Stimulated activated CD8-positive, alpha-beta memory T cell treated with anti-CD3 and anti-CD28 coated beads, Interleukin-2, amount 100 ng/mL, for 1 hour (primary cell): ENCODE data around the gene NUP43.
"Not testable (repeated sequence)": the region's sequence is repeated elsewhere in the genome, so short reads cannot be mapped to it uniquely, and the experiment has no call there.

ENCODE experiments used
- DNase-seq, 2 donors: peaks; one replicate each; pipeline ENCODE4 v3.0.0-alpha.2; 2020; ENCODE audit warnings: low read depth in 2 of 2

NUP43 gene, protein sequence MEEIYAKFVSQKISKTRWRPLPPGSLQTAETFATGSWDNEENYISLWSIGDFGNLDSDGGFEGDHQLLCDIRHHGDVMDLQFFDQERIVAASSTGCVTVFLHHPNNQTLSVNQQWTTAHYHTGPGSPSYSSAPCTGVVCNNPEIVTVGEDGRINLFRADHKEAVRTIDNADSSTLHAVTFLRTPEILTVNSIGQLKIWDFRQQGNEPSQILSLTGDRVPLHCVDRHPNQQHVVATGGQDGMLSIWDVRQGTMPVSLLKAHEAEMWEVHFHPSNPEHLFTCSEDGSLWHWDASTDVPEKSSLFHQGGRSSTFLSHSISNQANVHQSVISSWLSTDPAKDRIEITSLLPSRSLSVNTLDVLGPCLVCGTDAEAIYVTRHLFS

DNA sequence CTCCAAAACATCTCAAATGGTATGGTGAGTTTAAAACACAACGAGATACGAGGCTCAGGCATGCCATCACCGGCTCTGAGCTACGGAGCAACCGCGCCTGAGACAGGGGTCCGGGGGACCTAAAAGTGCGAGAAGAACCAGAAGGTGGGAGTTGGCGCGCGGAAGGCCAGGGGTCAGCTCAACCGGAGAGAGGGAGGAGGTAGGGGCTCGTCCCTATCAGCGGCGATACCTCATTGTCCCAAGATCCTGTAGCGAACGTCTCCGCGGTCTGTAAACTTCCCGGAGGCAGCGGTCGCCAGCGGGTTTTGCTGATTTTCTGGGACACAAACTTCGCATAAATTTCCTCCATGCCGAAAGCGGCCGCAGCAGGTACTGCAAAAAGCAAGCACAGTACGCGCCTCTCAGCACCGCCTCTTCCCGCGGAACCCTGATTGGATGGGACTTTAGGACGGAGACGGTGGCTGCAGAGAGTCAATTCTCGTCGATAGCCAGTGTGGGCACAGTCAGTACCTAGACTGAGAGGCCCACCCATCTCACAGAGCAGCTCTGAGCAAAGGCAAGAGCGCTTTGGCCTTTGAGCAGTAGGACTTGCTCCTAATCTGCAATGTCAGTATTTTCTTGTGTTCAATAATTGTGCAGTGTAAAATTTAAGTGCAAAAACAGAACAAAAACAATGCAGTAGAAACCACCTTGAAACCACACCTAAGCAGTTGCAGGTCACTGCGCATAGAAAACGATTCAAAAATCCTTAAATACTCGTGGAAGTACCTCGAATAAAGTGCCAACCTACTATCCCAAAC, at the start of gene NUP43:
Gene NUP43 (minus strand): TSS at position 383 of the 800 bp plus-strand sequence. CDS start 34 bp downstream, at position 349.
- peak; percentile 82 to 87 for DNase-seq

DNA sequence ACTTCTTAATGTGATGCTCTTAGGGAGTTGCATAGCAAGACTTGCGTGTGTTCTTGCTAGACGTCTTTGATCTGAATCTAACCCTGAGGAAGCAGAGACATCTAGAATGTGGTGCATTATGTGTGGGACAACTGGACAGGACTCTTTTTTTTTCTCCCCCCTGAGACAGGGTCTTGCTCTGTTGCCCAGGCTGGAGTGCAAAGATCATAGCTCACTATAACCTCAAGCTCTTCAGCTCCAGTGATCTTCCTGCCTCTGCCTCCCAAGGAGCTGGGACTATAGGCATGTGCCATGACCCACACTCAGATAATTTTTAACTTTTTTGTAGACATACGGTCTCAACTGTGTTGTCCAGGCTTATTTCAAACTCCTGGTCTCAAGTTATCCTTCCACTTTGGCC, 37.2 kb upstream of the NUP43 start:
- DNase-seq = no peak

DNA sequence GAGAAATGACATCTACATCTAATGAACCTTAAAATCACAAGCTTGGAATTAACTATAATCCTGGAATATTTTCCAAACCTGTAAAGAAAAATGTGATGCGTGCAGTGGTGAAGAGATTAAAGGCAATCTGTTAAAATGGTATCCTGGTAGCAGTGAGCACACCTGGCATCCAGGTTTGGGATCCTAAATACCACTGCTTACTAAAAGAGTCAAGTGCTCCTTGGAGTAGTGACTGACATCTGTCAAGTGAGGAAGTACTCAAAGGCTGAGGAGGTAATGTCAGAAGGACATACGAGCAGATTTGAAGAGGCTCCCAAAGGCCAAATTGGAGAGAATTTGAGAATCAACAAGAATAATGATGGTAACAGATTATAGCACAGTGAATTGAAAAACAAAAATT, 36.0 kb upstream of the NUP43 start:
- no peak for DNase-seq

DNA sequence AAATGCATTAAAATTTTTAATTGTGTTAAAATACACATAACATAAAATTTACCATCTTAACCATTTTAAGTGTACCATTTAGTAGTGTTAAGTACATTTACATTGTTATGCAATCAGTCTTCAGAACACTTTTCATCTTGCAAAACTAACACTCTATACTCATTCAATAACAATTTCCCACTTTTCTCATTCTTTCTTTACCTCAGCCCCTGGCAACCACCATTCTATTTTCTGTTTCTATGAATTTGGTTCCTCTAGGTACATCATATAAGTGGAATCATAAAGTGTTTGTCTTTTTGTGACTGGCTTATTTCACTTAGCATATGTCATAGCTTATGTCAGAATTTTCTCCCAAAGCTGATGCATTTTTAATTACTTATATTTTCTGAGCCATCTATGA, 35.4 kb upstream of the NUP43 start:
- no peak for DNase-seq

DNA sequence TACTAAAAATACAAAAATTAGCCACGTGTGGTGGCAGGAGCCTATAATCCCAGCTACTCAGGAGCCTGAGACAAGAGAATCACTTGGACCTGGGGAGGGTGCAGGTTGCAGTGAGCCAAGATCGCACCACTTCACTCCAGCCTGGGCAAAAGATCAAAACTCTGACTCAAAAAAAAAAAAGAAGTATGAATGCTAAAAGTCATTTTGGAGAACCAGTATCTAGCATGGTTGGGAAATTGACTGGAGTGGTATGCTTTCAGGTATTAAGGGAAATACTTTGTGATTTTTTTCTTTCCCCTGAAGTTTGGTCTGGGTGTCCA, 33.3 kb upstream of the NUP43 start:
- no peak for DNase-seq

DNA sequence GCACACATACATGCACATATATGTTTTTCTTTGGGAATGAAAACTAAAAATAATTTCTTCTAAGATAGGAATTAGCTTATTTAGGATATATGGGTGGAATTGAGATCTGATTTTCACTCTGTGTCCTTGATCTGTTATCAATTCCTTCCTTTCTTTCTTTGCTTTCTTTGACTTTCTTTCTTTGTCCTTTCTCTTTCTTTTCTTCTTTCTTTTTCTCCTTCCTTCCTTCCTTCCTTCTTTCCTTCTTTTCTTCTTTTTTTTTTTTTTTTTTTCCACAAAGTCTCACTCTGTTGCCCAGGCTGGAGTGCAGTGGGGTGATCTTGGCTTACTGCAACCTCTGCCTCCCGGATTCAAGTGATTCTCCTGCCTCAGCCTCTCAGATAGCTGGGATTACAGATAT, 31.3 kb upstream of the NUP43 start:
- DNase-seq = no peak

DNA sequence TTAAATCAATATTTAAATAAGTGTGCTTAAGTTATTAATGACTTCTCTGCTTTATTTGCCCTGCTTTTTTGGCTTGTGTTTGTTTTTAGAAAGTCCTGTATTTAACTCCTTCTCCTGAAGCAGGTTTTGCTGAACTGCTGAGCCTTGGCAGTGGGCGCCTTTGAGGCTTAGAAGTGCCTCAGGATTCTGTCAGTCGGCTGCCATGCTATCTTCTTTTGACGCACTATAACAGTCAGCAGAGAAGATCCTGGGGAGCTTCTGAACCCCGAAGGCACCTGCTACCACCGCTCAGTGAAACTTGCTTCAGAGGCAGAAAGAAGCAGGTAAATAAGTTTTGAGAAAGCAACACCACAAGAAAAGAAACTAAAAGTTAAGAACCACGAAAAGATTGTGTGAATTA, 25.6 kb upstream of the NUP43 start:
- no peak for DNase-seq

DNA sequence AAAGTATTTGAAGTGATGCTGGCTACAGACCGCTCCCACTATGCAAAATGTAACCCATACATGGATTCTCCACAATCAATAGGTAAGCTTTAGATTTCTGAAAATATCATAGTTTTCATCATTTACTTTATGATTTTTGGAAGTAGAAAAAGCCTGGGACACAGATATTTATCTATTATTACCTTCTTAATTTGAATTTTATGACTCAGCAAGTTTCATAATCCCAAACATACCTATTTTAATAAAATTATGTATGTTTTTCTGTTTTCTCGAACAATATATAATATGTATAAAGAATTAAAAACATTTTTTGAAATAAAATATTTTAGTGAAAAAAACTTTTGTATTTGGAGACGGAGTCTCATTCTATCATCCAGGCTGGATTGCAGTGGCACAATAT, 24.9 kb upstream of the NUP43 start:
- DNase-seq = no peak

DNA sequence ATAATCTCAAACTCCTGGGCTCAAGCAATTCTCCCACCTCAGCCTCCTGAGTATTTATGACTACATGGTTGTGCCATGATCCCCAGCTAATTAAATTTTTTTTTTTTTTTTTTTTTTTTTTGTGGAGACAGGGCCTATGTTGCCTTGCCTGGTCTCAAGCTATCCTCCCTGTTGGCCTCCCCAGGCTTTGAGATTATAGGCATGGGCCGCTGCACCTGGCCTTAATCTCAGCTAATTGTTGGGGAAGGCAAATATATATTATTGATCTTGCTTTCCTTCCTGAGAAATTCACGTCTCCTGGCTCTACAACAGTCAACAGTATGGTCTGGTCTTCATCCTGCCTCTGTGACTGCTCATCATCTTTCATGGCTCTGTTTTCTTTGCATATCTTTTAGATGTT, 23.3 kb upstream of the NUP43 start:
- DNase-seq = no peak

DNA sequence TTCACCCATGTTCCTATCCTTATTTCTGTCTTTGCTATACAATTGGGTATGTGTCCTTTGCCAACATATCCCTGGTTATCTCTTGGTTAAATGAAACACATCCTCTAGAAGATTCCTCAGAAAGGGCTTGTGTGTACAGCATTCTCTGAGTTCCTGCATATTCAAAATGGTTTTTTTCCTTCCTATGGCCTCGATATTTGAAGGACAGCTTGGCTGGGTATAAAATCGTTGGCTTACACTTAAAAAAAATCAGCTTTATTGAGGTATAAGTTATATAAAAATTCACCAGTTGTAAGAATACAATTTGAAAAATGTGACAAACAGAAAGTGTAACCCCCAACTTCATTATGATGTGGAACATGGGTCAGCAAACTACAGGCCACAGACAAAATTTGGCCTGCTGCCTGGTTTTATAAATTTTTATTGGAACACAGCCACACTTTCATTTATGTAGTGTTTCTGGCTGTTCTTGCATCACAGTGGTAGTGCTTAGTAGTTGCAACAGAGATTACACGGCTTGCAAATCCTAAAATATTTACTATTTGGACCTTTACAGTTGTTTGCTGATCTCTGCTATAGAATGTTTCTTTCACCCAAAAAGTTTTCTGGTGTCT, 19.9 kb upstream of the NUP43 start:
- no peak for DNase-seq

DNA sequence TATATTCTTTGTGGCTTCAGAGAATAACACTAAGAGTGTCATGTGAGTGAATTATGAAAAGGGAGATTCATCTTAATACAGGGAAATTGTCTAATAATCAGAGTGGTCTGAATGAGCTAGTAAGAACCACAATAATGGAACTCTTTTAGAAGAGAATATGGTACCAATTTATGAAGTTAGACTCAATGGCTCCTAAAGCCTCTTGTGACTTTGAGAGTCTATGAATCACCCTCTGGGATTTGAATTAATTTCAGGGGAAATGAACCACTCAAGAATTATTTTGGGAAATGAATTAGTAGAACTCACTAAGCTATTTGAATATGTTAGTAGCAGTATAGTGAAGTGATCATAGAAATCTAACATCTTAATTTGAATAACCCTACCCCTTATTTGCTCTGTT, 17.5 kb upstream of the NUP43 start:
- DNase-seq = no peak

DNA sequence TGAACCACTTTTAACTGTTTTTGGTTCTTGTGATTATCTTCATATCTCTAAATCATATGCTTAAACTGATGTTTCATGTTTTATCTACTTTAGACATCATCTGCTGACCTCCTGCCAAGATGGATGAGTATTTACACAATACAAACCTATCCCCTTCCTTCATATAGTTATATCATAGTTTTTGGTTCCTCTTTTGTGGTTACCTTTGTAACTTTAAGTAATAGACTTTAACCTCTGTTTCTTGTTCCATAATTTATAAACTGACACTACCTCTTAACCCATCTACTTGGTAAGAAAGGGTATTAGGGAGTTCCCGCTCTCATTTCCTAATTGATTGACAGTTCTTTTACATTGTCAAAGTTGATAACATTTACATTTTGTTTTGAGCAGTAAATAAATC, 15.1 kb upstream of the NUP43 start:
- no peak for DNase-seq

DNA sequence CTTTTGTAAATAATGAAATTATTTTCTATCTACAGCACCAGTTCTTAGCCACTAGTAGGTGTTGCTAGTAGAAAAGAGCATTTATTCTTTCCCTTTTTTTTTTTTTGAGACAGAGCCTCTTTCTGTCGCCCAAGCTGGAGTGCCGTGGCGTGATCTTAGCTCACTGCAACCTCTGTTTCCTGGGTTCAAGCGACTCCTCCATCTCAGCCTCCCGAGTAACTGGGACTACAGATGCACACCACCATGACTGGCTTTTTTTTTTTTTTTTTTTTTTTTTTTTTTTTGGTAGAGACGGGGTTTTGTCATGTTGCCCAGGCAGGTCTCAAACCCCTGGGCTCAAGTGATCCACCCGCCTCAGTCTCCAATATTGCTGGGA, 9.9 kb upstream of the NUP43 start:
- no peak for DNase-seq

DNA sequence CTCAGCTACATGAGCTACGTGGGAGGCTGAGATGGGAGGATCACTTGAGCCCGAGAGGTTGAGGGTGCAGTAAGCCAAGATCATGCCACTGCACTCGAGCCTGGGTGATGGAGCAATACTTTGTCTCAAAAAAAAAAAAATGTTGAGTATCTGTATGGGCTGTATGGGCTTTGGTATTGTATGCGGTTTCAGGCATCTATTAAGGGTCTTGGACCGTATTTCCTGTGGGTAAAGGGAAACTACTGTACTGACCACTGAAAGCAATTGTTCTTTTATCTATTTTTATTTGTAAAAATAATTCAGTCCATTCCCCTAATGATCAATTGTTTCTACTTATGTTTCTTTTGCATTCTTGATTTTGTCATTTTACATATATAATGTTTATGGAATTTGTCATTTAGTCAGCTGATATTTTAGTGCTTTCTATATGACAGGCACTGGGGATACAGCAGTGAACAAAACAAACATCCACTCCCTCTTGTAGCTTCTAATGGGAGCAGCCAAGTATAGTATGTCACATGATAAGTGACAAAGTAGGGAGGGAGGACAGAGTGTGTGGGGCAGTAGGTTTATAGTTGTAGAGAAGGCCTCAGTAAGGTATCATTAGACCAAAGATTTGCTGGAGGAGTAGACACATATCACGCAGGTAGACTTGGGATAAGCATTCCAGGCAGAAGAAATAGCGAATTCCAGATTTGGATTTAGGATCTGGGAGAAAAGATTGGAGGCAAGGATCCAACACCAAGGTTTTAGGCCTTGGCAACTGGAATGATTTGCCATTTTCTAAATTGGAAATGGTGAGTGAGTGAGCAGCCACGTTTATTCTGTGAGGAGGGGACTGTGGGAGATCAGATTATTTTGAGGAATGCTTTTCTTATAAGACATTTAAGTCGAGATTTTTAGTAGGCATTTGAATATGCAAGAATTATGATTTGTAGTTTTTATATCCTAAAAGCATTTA, 9.3 kb upstream of the NUP43 start:
- no peak for DNase-seq

DNA sequence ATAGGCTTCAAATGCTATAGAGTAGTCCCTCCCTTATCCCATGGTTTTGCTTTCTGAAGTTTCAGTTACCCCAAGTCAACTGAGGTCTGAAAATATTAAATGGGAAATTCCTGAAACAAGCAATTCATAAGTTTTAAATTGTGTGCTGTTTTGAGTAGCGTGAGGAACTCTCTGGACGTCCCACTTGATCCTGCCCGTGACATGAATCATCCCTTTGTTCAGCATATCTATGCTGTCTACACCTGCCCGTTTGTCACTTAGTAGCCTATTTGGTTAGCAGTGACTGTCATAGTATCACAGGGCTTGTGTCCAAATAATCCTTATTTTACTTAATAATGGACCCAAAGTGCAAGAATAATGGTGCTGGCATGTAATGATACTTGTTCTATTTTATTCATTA, 8.2 kb upstream of the NUP43 start:
- no peak for DNase-seq

DNA sequence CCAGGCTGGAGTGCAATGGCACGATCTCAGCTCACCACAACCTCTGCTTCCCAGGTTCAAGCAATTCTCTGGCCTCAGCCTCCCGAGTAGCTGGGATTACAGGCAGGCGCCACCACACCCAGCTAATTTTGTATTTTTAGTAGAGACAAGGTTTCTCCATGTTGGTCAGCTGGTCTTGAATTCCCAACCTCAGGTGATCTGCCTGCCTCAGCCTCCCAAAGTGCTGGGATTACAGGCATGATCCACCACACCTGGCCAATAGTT, 7.0 kb upstream of the NUP43 start:
- not testable (repeated sequence) for DNase-seq

DNA sequence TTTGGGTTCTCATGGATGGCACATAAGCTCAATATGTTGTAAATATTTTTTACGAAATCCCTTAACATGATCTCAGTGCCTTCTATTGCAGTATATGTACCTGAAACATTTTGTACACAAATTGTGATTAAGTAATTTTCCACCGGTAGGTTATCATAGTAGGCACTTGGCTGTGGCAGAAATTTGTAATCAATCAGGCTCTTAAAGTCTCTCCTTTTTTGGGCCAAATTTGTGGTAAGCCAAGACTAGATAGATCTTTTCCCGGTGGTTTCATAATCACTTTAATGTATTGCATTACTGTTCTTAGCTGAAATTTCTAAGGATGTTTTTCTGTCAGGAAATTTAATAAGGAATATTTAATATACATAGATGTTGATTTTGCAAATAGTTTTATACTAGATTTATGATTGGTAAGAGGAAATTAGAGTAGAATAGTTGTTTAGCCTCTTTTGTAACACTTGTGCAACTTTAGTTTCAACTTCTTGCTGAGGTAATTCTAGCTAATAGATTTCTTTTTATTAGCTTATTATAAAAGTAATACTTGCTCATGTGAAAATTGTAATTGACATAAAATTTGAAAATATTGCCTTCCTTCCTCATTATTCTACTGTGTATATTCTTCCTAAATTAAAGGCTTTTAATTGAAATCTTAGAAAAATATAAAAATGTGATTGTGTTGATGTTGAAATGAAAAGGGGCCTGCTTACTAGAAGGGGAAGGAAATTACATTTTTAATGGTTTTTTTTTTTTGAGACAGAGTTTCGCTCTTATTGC, 6.5 kb upstream of the NUP43 start:
- no peak for DNase-seq

DNA sequence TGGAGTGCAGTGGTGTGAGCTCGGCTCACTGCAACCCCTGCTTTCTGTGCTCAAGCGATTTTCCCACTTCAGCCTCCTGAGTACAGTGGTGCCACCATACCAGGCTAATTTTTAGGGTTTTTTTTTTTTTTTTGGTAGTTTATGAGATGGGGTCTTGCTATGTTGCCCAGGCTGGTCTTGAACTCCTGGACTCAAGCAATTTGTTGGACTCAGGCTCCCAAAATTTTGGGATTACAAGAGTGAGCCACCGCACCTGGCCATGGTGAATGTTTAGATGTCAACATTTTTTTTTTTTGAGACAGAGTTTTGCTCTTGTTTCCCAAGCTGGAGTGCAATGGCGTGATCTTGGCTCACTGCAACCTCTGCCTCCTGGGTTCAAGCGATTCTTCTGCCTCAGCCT, 5.6 kb upstream of the NUP43 start:
- not testable (repeated sequence) for DNase-seq

DNA sequence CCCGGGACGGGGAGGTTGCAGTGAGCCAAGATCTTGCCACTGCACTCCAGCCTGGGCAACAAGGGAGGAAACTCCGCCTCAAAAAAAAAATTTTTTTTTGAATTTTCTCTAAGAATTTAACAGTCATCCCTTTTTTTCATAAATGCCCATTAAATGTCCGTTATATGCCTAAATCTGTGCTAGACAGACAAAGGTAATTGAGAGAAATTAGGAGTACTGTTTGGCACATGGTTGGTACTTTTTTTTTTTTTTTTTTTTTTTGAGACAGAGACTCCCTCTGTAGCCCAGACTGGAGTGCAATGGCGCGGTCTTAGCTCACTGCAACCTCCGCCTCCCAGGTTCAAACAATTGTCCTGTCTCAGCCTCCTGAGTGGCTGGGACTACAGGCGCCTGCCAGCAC, 4.9 kb upstream of the NUP43 start:
- no peak for DNase-seq

DNA sequence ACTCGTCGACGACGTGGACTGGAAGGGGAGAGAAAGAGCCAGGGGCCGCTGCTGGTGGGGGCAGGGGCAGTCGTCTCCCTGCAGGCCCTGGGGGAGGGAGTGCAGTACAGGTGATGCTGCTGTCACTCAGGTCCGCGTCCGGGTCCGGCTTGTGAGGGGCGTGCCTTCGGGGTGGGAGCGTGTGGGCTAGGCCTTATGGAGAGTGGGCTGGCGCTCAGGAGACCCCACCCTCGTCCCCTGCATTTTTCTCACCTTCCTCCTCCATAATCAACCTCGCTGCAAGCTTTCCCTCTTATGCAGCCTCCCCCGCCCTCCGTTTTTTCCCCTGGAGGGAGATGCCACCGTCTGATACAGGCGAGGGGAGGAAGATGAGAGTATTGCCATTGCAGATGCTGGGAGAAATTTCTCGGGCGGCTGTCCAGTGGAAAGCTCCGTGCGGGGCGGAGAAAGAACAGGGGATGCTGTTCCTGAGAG, 3.8 kb upstream of the NUP43 start:
- peak; percentile 3 to 12 for DNase-seq

DNA sequence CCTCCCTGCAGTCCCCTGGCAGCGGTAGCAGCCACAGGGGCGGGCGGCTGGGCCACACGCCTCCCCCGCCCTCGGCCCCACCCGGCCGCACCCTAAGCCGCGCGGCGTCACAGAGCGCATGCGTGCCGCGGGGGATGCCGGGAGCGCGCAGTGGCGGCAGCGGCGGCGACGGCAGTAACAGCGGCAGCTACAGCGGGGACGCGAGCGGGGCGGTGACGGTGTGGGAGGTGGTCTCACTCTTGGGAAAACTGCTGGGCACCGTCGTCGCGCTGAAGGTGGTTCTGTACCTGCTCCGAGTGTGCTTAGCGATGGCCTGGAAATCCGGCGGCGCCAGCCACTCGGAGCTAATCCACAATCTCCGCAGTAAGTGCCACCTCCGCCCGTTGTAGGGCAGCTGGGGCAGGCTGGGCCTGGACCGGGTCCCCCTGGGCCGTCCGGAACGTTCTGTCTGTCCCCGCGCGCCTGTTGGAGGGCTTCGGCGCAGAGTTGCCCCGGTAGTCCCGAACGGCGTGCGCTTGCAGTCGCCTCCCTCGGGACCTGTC, 3.3 kb upstream of the NUP43 start, which contains the start of gene PCMT1:
Gene PCMT1 (plus strand): TSS at position 148 of the 542 bp plus-strand sequence. CDS start 161 bp downstream, at position 309.
- DNase-seq = peak; percentile 80 to 84
